HepG2 (cell line): ENCODE results near the gene SUN1.

Source experiments
- CREB1 ChIP-seq, 2 experiments: fragments of 450-650 bp in 1 of 2; IDR thresholded peaks; 2 replicates each; pipeline ENCODE4 v1.6.1; 2016 to 2017; ENCODE audit warnings: control low read depth in 1 of 2, mild to moderate bottlenecking in 1 of 2, missing compliant biosample characterization in 1 of 2, missing genetic modification characterization in 1 of 2
- EP300 ChIP-seq, 3 experiments: sonication (generic) in 1 of 3; formaldehyde crosslinking in 1 of 3; IDR thresholded peaks; 2 replicates each; pipeline versions ENCODE4 v1.5.1 to v1.6.1; 2011 to 2020; ENCODE audit warnings: low read depth in 2 of 3, low read length in 2 of 3, borderline replicate concordance in 1 of 3, improper control_type of control experiment in 1 of 3, mild to moderate bottlenecking in 1 of 3, missing genetic modification reagents in 1 of 3, moderate library complexity in 1 of 3
- EZH2 ChIP-seq: conservative IDR thresholded peaks from 2 replicates; pipeline ENCODE4 v1.6.1; 2012; ENCODE audit warnings: mild to moderate bottlenecking, low read depth, low read length, moderate library complexity
- MXI1 ChIP-seq: IDR thresholded peaks from 3 replicates; pipeline ENCODE4 v1.6.1; 2012; ENCODE audit warnings: low read depth, low read length, inconsistent platforms, borderline replicate concordance
- ZNF530 ChIP-seq: sonication (generic); formaldehyde crosslinking; IDR thresholded peaks from 2 replicates; pipeline ENCODE4 v1.5.0; 2020; ENCODE audit warnings: low read depth, mild to moderate bottlenecking, missing genetic modification reagents
- TF ChIP-seq, protein P1 (sequence below): sonication (generic); formaldehyde crosslinking; IDR thresholded peaks from 2 replicates; pipeline ENCODE4 v1.4.0; 2020; ENCODE audit warnings: missing genetic modification reagents, borderline replicate concordance
- TF ChIP-seq, protein P2 (sequence below): sonication (generic); formaldehyde crosslinking; conservative IDR thresholded peaks from 2 replicates; pipeline ENCODE4 v1.5.0; 2020; ENCODE audit warnings: missing genetic modification reagents

DNA sequence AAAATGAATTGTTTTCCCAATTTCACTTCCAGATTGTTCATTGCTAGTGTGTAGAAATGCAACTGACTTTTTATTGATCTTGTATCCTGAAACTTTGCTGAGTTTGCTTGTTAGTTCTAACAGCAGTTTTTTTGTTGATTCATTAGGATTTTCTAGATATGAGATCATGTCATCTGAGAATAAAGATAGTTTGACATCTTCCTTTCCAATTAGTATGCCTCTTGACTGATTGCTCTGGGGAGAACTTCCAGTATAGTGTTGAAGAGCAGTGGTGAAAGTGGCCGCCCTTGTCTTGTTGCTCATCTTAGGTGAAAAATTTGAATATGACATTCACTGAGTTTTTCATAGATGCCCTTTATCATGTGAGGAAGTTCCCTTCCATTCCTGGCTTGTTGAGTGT lies 11.9 kb upstream of the SUN1 start:
- TF ChIP-seq EP300 (IDR thresholded peaks at IDR 0.05; ENCODE audit: low read depth in 2 of 2, low read length in 2 of 2) (no peak), EP300 (CRISPR knock-in tag; IDR thresholded peaks at IDR 0.05; ENCODE audit: borderline replicate concordance) (no peak), CREB1 (IDR thresholded peaks at IDR 0.05) (no peak), CREB1 (CRISPR knock-in tag; IDR thresholded peaks at IDR 0.05) (no peak), MXI1 (no peak), ZNF530 (CRISPR knock-in tag) (no peak), EZH2 (no peak)
- TF ChIP-seq, protein P1, sequence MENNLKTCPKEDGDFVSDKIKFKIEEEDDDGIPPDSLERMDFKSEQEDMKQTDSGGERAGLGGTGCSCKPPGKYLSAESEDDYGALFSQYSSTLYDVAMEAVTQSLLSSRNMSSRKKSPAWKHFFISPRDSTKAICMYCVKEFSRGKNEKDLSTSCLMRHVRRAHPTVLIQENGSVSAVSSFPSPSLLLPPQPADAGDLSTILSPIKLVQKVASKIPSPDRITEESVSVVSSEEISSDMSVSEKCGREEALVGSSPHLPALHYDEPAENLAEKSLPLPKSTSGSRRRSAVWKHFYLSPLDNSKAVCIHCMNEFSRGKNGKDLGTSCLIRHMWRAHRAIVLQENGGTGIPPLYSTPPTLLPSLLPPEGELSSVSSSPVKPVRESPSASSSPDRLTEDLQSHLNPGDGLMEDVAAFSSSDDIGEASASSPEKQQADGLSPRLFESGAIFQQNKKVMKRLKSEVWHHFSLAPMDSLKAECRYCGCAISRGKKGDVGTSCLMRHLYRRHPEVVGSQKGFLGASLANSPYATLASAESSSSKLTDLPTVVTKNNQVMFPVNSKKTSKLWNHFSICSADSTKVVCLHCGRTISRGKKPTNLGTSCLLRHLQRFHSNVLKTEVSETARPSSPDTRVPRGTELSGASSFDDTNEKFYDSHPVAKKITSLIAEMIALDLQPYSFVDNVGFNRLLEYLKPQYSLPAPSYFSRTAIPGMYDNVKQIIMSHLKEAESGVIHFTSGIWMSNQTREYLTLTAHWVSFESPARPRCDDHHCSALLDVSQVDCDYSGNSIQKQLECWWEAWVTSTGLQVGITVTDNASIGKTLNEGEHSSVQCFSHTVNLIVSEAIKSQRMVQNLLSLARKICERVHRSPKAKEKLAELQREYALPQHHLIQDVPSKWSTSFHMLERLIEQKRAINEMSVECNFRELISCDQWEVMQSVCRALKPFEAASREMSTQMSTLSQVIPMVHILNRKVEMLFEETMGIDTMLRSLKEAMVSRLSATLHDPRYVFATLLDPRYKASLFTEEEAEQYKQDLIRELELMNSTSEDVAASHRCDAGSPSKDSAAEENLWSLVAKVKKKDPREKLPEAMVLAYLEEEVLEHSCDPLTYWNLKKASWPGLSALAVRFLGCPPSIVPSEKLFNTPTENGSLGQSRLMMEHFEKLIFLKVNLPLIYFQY (CRISPR knock-in tag) = no peak
- TF ChIP-seq, protein P2, sequence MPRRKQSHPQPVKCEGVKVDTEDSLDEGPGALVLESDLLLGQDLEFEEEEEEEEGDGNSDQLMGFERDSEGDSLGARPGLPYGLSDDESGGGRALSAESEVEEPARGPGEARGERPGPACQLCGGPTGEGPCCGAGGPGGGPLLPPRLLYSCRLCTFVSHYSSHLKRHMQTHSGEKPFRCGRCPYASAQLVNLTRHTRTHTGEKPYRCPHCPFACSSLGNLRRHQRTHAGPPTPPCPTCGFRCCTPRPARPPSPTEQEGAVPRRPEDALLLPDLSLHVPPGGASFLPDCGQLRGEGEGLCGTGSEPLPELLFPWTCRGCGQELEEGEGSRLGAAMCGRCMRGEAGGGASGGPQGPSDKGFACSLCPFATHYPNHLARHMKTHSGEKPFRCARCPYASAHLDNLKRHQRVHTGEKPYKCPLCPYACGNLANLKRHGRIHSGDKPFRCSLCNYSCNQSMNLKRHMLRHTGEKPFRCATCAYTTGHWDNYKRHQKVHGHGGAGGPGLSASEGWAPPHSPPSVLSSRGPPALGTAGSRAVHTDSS (CRISPR knock-in tag) = no peak
